LNCAP (cell line): ENCODE measurements around the gene MACROD2.

ENCODE experiments used
- CTCF ChIP-seq: fragments of 450-650 bp; IDR thresholded peaks from 2 replicates; pipeline ENCODE4 v1.5.1; 2017; ENCODE audit warnings: mild to moderate bottlenecking

MACROD2 gene

DNA sequence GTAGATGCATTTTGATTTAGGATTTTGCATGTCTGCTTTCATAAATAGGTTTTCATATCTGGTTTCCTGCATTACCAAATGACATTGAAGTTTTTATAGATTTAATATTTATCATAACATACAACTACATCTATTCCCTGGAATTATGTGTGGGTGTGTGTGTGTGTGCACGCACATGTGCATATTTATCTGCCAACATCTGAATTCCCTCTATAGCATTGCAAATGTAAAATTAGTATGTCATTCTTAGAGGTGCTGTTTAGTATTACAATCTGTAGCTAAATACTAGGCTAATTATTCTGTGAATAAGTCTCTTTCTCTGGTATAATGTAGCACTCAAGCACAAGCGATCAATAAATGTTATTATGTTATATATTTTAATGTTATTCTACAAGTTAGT lies 820.0 kb downstream of the MACROD2 start:
- no peak for TF ChIP-seq CTCF

- TF ChIP-seq CTCF = no peak
Measured at GRCh38 chr20:14816471-14816870, 821.2 kb downstream of the MACROD2 start.

GRCh38 chr20:14817101-14817500 lies 821.8 kb downstream of the MACROD2 start:
- no peak for TF ChIP-seq CTCF

DNA sequence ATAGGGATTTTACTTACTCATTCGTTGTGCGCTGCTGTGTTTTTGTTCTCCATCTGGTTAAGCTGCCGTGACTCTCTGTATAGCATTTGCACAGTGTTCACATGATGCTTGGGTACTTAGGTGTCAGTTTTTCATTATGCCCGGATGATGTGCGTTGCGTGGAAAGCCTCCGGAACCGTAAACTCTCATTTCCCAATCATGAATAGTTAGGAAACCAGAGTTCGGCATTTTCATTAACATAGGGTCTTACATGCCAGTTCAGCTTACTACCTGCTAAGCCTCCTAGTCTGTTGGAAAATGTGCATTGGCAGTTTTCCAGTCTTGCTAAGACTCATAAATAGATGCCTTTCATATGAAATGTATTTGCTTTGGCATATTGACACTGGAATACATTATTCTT lies 825.5 kb downstream of the MACROD2 start:
- TF ChIP-seq CTCF = no peak

- no peak for TF ChIP-seq CTCF
Measured at GRCh38 chr20:14821251-14821650, 825.9 kb downstream of the MACROD2 start.

DNA sequence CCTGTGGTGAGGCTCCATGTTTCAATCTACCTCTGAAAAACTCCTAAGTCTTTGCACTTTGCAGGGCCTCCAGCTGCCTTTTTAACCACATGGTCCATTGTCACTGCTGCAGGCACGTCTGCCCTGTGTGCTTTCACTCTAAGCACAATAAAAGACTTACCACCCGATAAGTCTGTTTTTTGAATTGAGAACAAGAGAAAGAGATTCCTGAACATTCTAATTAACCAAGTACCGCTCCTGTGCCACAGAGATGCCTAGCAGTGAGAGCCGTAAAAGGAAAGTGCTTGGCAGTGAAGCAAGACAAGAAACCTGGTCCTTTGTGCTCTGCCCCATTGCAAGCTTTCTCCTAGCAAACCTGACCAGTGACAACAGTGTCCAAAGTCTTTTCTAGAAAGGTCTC lies 829.7 kb downstream of the MACROD2 start:
- TF ChIP-seq CTCF = no peak

DNA sequence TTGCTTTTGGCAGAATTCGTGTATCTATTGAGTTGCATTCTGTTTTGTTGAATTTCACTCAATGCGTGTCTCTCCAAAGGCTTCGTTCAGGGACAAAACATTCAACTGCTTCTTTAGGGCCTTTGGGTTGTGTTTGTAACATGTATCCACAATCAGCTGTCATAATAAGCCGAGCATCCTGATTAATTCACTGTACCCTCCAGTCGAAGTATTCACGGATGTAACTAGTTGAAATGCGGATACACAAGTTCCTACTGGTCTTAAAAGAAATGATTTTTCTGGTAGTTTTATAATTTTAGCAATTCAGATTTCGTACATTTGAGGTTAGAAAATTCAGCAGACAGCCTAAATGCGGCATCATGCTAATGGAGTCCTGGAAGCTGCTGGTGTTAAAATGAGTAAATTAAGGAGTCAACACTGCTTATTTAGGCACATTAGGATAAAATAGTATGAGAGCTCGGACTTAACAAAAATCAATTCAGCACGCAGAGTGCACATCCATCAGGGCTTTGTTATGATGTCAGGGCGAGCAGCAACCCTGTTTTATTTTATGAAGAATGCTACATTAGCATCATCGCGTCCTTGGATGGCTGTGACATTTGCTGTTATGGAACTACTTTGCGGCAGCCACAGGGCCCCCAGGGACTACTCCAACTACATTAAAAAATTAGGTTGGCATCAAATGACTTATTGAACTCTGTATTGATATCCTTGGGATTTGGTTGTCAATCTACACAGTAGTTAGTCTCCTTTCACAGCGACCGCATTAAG lies 831.4 kb downstream of the MACROD2 start:
- no peak for TF ChIP-seq CTCF

DNA sequence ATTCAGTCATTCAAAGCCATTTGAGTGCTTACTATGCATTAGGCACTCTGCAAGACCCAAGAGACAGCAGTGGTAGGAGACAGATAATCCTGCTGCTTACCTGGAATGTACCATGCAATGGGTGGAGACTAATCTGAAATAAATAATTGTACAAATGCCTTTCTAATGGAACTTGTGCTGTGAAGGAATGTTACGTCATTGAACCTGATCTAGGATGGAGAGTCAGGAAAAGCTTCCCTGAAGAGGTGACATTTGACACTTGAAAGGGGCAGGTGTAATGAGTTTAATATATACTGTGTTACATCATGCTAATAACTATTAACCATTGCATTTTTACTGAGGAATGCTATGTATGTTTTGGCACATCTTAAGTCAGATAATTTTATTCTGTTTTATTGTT lies 833.1 kb downstream of the MACROD2 start:
- no peak for TF ChIP-seq CTCF
